Type B pancreatic cell (in vitro differentiated cells): ENCODE data around the gene HSPB1. TPM values are rescaled to one million over a fixed set of nuclear protein-coding genes. Genes with fewer than 3 reads are reported as not detected.

ENCODE experiments used
- DNase-seq: peaks from one replicate; pipeline ENCODE4 v3.0.0; 2021; ENCODE audit warnings: mixed read lengths; ENCODE audit not compliant: unreplicated experiment; ENCODE audit errors: extremely low spot score
- H3K27ac Mint-ChIP-seq: 2 replicates; pipeline ENCODE4 v1.8.0; 2021; ENCODE audit warnings: mild to moderate bottlenecking, mixed read lengths
- H3K27me3 Mint-ChIP-seq: 2 replicates; pipeline ENCODE4 v1.8.0; 2021; ENCODE audit warnings: mixed read lengths
- H3K36me3 Mint-ChIP-seq: 2 replicates; pipeline ENCODE4 v1.8.0; 2021; ENCODE audit warnings: mixed read lengths
- H3K4me1 Mint-ChIP-seq: one replicate; pipeline ENCODE4 v1.8.0; 2021; ENCODE audit warnings: mixed read lengths; ENCODE audit not compliant: unreplicated experiment
- H3K4me3 Mint-ChIP-seq: 2 replicates; pipeline ENCODE4 v1.8.0; 2021; ENCODE audit warnings: mild to moderate bottlenecking, mixed read lengths
- H3K9me3 Mint-ChIP-seq: 2 replicates; pipeline ENCODE4 v1.8.0; 2021; ENCODE audit warnings: mixed read lengths
- total RNA-seq: library from RNA; stranded (reverse); gene quantifications from 2 replicates; pipeline ENCODE4 v1.2.1, GENCODE V29; 2021; ENCODE audit warnings: low replicate concordance
- TF ChIP-seq, protein P1 (sequence below): fragments of 200-600 bp; sonication (generic); conservative IDR thresholded peaks from 2 replicates; pipeline ENCODE4 v1.5.0; 2021; ENCODE audit warnings: antibody characterized with exemption, mild to moderate bottlenecking

The HSPB1 gene
- total RNA-seq, 1 donor from 2014 or later = 228 TPM

DNA sequence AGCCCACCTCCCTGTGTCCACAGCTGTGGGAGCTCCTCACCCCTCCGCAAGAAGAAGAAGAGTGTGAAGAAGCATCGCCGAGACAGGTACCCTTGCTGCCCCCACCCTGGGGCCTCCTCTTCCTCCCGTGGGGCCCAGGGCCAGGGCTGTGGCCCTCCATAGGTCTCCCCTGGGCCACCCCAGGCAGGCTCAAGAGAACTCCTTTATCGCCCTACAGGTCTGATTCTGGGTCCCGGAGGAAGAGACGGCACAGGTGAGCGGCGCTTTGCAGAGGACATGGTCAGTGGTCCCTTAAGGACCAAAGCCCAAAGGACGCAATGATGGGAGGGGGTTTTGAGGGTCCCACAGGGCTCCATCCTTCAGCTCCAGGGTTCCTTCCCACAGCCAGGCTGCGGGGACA is 41.1 kb upstream of the HSPB1 start:
- Mint-ChIP-seq H3K4me3 (no peak overlapping the region), H3K27ac (no peak overlapping the region)
- TF ChIP-seq, protein P1, sequence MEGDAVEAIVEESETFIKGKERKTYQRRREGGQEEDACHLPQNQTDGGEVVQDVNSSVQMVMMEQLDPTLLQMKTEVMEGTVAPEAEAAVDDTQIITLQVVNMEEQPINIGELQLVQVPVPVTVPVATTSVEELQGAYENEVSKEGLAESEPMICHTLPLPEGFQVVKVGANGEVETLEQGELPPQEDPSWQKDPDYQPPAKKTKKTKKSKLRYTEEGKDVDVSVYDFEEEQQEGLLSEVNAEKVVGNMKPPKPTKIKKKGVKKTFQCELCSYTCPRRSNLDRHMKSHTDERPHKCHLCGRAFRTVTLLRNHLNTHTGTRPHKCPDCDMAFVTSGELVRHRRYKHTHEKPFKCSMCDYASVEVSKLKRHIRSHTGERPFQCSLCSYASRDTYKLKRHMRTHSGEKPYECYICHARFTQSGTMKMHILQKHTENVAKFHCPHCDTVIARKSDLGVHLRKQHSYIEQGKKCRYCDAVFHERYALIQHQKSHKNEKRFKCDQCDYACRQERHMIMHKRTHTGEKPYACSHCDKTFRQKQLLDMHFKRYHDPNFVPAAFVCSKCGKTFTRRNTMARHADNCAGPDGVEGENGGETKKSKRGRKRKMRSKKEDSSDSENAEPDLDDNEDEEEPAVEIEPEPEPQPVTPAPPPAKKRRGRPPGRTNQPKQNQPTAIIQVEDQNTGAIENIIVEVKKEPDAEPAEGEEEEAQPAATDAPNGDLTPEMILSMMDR = no peak

DNA sequence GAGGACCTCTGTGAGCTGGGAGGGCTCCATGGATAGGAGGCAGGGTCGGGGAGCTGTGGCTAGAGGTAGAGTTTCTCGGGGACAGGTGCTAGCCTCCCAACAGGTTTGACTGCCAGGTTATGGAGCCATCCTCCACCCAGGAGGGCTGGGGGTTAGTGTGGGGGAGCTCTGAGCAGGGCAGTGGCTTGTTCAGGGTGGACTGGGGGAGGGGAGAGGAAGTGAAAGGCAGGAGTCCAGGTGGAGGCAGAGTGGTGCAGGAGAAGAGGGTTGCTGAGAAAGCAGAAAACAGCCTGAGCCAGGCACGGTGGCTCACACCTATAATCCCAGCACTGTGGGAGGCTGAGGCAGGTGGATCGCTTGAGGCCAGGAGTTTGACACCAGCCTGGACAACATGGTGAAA is 40.5 kb upstream of the HSPB1 start:
- no peaks in the 10 kb centered on the region for H3K9me3 Mint-ChIP-seq
- no peak overlapping the region for H3K27ac Mint-ChIP-seq
- TF ChIP-seq, protein P1 = no peak
- no peak overlapping the region for H3K4me3 Mint-ChIP-seq
- DNase-seq = no peak
- H3K4me1 Mint-ChIP-seq = no peaks in the 10 kb centered on the region
- H3K27me3 Mint-ChIP-seq = peaks cover 41% of the 10 kb centered on the region
- no peaks in the 10 kb centered on the region for H3K36me3 Mint-ChIP-seq

More for the DNA sequence above, 41.1 kb upstream of the HSPB1 start:
- no peaks in the 10 kb centered on the region for H3K36me3 Mint-ChIP-seq
- no peaks in the 10 kb centered on the region for H3K9me3 Mint-ChIP-seq
- no peak for DNase-seq
- H3K4me1 Mint-ChIP-seq = no peaks in the 10 kb centered on the region
- peaks cover 38% of the 10 kb centered on the region for H3K27me3 Mint-ChIP-seq

DNA sequence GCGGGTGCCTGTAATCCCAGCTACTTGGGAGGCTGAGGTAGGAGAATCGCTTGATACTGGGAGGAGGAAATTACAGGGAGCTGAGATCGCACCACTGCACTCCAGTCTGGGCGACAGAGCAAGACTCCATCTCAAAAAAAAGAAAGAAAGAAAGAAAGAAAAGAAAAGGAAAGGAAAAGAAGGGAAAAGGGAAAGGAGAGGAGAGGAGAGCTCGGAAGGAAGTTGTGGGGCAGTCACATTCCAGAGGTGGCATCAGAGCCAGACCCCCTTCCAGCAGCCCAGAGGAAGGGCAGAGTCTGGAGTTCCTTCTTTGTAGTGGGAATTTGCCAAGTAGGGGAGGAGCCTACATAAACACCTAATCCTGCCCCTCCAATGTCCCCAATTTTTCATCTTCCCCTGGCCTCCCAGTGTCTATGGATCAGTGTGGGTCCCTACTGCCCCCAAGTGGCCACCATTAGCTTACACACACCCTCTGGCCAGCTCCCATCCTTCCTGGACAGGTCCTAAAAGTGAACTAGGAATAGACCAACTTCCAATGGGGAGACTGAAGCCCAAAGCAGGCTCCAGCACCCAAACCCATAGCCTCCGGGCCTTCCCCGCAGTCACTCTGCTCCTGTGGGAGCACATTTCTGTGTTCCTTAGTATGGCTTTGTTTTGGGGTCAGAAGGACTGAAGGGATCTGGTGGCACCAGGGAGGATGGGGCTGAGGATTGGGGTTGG is 39.6 kb upstream of the HSPB1 start:
- Mint-ChIP-seq H3K4me3 (no peak overlapping the region), H3K4me1 (no peaks in the 10 kb centered on the region), H3K36me3 (no peaks in the 10 kb centered on the region), H3K27ac (no peak overlapping the region), H3K27me3 (peaks cover 40% of the 10 kb centered on the region), H3K9me3 (no peaks in the 10 kb centered on the region)
- TF ChIP-seq, protein P1 = peak; percentile 85
- DNase-seq = no peak

DNA sequence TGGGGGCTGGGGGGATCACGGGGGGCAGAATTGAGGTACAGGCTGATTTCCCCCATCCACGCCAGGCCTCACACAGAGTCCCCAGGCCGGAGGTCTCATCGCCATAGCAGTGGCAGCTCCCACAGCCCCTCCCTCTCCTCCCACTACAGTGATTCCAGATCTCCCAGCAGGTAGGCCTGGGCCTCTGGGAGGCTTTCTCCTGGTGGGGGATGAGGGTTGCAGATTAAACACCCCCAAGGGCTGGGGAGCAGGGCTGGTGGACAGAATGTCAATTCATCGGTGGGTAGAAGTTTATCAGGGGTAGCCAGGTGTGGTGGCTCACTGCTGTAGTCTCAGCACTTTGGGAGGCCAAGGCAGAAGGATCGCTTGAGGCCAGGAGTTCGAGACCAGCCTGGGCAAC is 37.2 kb upstream of the HSPB1 start:
- H3K27me3 Mint-ChIP-seq = peaks cover 52% of the 10 kb centered on the region
- no peak overlapping the region for H3K4me3 Mint-ChIP-seq
- H3K4me1 Mint-ChIP-seq = no peaks in the 10 kb centered on the region
- no peaks in the 10 kb centered on the region for H3K9me3 Mint-ChIP-seq
- no peak for DNase-seq
- H3K27ac Mint-ChIP-seq = no peak overlapping the region
- TF ChIP-seq, protein P1 = no peak
- no peaks in the 10 kb centered on the region for H3K36me3 Mint-ChIP-seq

DNA sequence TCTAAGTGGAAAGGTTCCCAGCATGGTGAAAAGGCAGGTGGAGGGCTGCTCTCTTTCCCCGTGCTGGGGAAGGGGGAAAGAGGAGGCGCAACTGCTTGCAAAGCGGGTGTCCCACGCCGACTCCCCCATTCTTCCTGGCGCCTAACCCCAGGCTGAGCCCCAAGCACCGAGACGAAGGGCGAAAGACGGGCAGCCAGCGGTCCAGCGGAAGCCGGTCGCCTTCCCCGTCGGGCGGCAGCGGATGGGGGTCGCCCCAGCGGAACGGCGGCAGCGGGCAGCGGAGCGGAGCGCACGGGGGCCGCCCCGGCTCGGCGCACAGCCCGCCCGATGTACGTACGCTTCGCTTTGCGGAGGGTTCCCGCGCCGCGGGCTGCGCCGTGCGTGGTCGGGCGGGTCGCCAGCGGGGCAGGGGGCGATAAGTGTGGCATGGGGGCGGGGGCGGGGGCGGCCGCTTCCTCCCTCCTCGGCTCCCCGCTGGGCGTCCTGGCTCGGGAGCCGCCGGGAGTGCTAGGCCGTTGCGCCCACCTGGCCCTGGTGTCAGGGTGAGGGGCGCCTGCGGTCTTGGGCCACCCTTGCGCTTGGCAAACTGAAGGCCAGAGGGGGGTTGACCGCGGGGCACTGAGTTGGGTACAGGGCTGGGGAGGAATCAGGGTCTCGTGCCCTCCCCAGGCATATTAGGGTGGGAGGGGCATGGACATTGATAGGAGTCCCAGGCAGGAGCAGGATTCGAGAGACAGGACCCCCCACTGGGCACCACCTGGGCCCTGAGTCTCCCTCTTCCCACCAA is 35.2 kb upstream of the HSPB1 start:
- Mint-ChIP-seq H3K4me1 (no peaks in the 10 kb centered on the region), H3K27ac (no peak overlapping the region), H3K27me3 (peaks cover 65% of the 10 kb centered on the region), H3K4me3 (peak overlapping the region; percentile 59), H3K36me3 (no peaks in the 10 kb centered on the region), H3K9me3 (no peaks in the 10 kb centered on the region)
- no peak for DNase-seq
- TF ChIP-seq, protein P1 = no peak
